Measurements from ENCODE around the gene KLHL36.
A peak's percentile ranks its signal among the peaks of the same experiment; 100 is the strongest.
"Not testable (repeated sequence)": the region's sequence is repeated elsewhere in the genome, so short reads cannot be mapped to it uniquely, and the experiment has no call there.

Gene KLHL36

GRCh38 chr16:84673561-84673960 lies 25.2 kb downstream of the KLHL36 start:
- no peak for DNase-seq

- DNase-seq = no peak
Observed at GRCh38 chr16:84675423-84675822, 27.1 kb downstream of the KLHL36 start.

- DNase-seq = no peak
Observed at GRCh38 chr16:84675884-84676283, 27.6 kb downstream of the KLHL36 start.

GRCh38 chr16:84677017-84677803 lies 28.9 kb downstream of the KLHL36 start:
- DNase-seq = no peak

GRCh38 chr16:84677849-84678248 lies 29.5 kb downstream of the KLHL36 start:
- no peak for DNase-seq

- DNase-seq = no peak
Observed at GRCh38 chr16:84678541-84678940, 30.2 kb downstream of the KLHL36 start.

GRCh38 chr16:84680165-84680842 lies 32.0 kb downstream of the KLHL36 start:
- DNase-seq = no peak

GRCh38 chr16:84680843-84681629 lies 32.7 kb downstream of the KLHL36 start:
- no peak for DNase-seq

GRCh38 chr16:84683691-84684591 lies 35.6 kb downstream of the KLHL36 start:
- DNase-seq = no peak

GRCh38 chr16:84684592-84684965 lies 36.3 kb downstream of the KLHL36 start:
- DNase-seq = no peak

- no peak for DNase-seq
Observed at GRCh38 chr16:84685210-84685609, 36.9 kb downstream of the KLHL36 start.

- peak; percentile 53 for DNase-seq
Observed at GRCh38 chr16:84686707-84687298, 38.5 kb downstream of the KLHL36 start.

GRCh38 chr16:84687715-84688114 lies 39.4 kb downstream of the KLHL36 start:
- peak; percentile 37 for DNase-seq

GRCh38 chr16:84688163-84688562 lies 39.9 kb downstream of the KLHL36 start:
- DNase-seq = not testable (repeated sequence)

GRCh38 chr16:84689111-84689510 lies 40.8 kb downstream of the KLHL36 start:
- DNase-seq = no peak

- no peak for DNase-seq
Observed at GRCh38 chr16:84690088-84690819, 41.9 kb downstream of the KLHL36 start.

GRCh38 chr16:84692451-84693214 lies 44.3 kb downstream of the KLHL36 start:
- DNase-seq = no peak

GRCh38 chr16:84693869-84694268 lies 45.6 kb downstream of the KLHL36 start:
- DNase-seq = not testable (repeated sequence)

- DNase-seq = no peak
Observed at GRCh38 chr16:84694980-84695379, 46.7 kb downstream of the KLHL36 start.

GRCh38 chr16:84699147-84699711 lies 50.9 kb downstream of the KLHL36 start:
- peak; percentile 69 for DNase-seq

Data from hematopoietic multipotent progenitor cell treated with erythropoietin and hydrocortisone succinate and interleukin-3 and kit ligand, for 4 days (in vitro differentiated cells).